ENCODE data around the gene LIPM. TPM values are rescaled to one million over a fixed set of nuclear protein-coding genes. Genes with fewer than 3 reads are reported as not detected.

Gene LIPM, protein sequence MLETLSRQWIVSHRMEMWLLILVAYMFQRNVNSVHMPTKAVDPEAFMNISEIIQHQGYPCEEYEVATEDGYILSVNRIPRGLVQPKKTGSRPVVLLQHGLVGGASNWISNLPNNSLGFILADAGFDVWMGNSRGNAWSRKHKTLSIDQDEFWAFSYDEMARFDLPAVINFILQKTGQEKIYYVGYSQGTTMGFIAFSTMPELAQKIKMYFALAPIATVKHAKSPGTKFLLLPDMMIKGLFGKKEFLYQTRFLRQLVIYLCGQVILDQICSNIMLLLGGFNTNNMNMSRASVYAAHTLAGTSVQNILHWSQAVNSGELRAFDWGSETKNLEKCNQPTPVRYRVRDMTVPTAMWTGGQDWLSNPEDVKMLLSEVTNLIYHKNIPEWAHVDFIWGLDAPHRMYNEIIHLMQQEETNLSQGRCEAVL
- total RNA-seq: not detected in 2 replicates

DNA sequence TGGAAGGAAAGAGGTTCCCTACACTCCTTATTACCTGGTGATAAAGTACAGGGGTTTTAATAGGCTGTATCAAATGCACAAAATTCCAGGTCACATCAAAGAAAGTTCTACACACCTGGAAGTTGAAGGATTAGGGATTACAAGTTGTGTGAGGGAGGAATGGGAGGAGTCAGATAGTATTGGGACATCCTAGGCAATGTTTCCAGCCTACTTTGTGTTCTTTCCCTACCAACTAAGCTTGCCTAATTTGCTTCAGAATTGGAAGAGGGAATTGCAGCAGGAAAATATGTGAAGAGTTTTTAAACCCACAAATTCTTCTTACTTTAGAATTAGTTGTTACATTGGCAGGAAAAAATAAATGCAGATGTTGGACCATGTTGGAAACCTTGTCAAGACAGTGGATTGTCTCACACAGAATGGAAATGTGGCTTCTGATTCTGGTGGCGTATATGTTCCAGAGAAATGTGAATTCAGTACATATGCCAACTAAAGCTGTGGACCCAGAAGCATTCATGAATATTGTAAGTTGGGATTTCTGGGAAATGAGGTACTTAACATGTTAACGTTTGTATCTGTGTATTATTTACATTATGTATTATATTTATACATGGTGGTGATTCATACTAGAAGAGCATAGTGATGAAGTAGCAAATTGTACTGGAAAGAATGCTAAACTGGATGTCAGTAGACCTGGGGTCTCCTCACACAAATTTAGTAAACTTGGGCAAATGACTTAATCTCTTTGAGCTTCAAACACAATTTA, at the start of gene LIPM:
Gene LIPM (plus strand): TSS at position 208 of the 763 bp plus-strand sequence. CDS start 167 bp downstream, at position 375.
- TF ChIP-seq, protein P1, sequence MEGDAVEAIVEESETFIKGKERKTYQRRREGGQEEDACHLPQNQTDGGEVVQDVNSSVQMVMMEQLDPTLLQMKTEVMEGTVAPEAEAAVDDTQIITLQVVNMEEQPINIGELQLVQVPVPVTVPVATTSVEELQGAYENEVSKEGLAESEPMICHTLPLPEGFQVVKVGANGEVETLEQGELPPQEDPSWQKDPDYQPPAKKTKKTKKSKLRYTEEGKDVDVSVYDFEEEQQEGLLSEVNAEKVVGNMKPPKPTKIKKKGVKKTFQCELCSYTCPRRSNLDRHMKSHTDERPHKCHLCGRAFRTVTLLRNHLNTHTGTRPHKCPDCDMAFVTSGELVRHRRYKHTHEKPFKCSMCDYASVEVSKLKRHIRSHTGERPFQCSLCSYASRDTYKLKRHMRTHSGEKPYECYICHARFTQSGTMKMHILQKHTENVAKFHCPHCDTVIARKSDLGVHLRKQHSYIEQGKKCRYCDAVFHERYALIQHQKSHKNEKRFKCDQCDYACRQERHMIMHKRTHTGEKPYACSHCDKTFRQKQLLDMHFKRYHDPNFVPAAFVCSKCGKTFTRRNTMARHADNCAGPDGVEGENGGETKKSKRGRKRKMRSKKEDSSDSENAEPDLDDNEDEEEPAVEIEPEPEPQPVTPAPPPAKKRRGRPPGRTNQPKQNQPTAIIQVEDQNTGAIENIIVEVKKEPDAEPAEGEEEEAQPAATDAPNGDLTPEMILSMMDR (conservative IDR thresholded peaks at IDR 0.05; ENCODE audit: low read depth, low read length): no peak
- DNase-seq (ENCODE audit: low read depth): no peak
- H3K4me3 ChIP-seq (ENCODE audit: low read depth, low read length): no peak within 1 kb of the TSS

DNA sequence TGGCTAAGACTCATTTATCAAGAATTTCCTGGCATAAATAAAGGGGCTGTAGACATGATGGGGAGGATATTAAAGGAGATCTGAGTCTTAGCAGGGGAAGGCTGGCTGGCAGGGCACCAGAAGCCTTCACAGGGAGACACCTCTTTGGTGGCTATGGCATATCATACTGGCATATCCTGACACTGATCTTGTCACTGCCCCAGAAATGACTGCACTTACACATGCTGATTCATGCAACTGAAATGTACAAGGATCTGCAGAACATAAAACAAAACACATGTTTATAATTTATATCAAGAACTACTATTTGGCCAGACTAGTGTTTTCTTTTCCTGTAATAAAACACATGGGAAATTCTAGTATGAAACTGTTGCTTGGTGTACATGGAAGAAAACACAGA, 48.2 kb upstream of the LIPM start:
- no peak overlapping the region for H3K4me3 ChIP-seq (ENCODE audit: low read depth, low read length)
- no peak for DNase-seq (ENCODE audit: low read depth)
- TF ChIP-seq, protein P1 (conservative IDR thresholded peaks at IDR 0.05; ENCODE audit: low read depth, low read length): no peak

DNA sequence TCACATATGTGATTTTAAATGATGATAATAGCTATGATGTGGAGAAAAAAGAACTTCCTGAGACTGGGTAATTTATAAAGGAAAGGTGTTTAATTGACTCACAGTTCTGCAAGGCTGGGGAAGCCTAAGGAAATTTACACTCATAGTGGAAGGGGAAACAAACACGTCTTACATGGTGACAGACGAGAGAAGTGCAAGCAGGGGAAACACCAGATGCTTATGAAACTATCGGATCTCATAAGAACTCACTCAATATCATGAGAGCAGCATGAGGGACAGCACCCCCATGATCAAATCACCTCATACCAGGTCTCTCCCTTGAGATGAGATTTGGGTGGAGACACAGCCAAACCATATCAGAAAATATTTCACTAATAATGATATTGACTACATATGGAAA, 46.8 kb upstream of the LIPM start:
- TF ChIP-seq, protein P1 (conservative IDR thresholded peaks at IDR 0.05; ENCODE audit: low read depth, low read length): no peak
- DNase-seq (ENCODE audit: low read depth): no peak

DNA sequence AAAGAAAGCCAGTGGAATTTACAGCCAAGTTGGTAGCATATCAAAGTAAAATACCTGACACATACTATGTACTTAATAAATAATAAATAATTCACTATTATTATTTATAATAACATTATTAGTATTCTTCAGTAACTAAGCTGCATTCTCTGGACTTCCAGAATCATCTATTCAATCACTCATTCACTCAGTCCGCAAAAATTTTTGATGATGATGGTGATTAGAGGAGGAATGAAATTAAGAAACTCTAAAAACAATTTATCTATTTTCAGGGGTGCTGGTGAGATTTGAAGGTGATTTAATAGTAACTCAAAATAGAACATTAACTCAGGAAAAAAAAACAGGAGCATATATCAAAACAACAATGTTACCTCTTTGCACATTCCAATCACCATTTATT, 45.9 kb upstream of the LIPM start:
- TF ChIP-seq, protein P1 (conservative IDR thresholded peaks at IDR 0.05; ENCODE audit: low read depth, low read length): no peak
- no peak for DNase-seq (ENCODE audit: low read depth)

More for the DNA sequence above, 46.8 kb upstream of the LIPM start:
- H3K4me3 ChIP-seq (ENCODE audit: low read depth, low read length): no peak overlapping the region

DNA sequence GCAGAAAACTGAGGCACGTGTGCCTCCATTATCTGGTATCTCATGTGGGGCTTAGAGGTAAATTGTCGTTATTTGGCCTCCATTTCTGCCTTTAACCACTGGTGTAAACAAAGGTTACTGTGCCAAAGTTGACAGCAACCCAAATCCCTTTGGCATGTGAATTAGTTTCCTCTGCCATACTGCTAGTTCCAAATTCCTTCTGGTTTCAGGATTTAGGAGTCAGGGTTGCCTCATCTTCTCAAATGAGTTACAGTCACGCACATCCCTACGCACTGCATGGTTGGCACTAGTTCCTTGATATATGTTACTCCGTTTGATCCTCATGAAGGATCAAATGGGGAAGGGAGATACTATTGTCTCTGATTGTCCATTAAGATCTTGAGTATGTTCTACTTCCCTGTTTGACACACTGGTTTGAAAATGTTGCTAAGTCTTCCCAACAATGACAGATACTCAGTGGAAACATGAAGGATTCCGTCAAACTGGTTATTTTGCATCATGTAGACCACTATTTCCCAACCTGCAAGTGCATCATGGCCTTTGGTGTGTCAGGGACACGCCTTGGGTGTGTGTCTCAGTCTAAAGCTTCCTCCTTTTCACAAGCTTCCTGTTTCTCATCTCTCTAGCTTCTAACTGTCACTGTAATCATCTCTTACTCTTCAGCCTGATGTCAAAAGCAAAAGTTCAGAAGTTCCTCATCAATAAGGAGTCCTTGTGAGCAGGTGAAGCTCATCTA, 43.0 kb upstream of the LIPM start, which contains the start of gene LIPN:
Gene LIPN (plus strand): TSS at position 655 of the 736 bp plus-strand sequence. CDS start 1,386 bp downstream, outside the sequence.
- H3K4me3 ChIP-seq (ENCODE audit: low read depth, low read length): no peak within 1 kb of the TSS
- DNase-seq (ENCODE audit: low read depth): no peak
- TF ChIP-seq, protein P1 (conservative IDR thresholded peaks at IDR 0.05; ENCODE audit: low read depth, low read length): no peak

More for the DNA sequence above, 45.9 kb upstream of the LIPM start:
- H3K4me3 ChIP-seq (ENCODE audit: low read depth, low read length): no peak overlapping the region

DNA sequence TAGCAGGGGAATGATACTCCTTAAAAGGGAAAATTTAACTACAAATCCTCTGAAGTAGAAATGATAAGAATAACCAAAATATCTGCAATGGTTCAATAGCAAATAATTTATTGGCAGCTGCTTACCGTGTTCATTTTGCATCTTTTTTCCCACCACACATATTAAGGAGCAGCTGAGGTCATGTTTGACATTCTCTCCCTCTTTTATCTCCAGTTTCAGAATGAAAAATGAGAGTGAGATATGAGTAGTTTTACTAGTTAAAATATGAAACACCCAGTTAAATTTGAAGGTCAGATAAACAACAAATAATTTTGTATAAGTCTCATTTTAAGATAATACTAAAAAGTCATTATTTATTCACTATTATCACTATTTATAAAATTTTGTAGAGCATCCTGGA, 39.6 kb upstream of the LIPM start:
- TF ChIP-seq, protein P1 (conservative IDR thresholded peaks at IDR 0.05; ENCODE audit: low read depth, low read length): no peak
- no peak for DNase-seq (ENCODE audit: low read depth)

More for the DNA sequence above, 39.6 kb upstream of the LIPM start:
- no peak overlapping the region for H3K4me3 ChIP-seq (ENCODE audit: low read depth, low read length)
